ENCODE data around the gene NUAK1.

- no peak for TF ChIP-seq CTCF (IDR thresholded peaks at IDR 0.05 in 4 of 5, conservative IDR thresholded peaks at IDR 0.05 in 1 of 5)
- no peak for TF ChIP-seq POLR2A (IDR thresholded peaks at IDR 0.05)
Observed at GRCh38 chr12:106128585-106129328, 10.0 kb downstream of the NUAK1 start.
